ENCODE measurements around the gene SGCA.

The SGCA gene

DNA sequence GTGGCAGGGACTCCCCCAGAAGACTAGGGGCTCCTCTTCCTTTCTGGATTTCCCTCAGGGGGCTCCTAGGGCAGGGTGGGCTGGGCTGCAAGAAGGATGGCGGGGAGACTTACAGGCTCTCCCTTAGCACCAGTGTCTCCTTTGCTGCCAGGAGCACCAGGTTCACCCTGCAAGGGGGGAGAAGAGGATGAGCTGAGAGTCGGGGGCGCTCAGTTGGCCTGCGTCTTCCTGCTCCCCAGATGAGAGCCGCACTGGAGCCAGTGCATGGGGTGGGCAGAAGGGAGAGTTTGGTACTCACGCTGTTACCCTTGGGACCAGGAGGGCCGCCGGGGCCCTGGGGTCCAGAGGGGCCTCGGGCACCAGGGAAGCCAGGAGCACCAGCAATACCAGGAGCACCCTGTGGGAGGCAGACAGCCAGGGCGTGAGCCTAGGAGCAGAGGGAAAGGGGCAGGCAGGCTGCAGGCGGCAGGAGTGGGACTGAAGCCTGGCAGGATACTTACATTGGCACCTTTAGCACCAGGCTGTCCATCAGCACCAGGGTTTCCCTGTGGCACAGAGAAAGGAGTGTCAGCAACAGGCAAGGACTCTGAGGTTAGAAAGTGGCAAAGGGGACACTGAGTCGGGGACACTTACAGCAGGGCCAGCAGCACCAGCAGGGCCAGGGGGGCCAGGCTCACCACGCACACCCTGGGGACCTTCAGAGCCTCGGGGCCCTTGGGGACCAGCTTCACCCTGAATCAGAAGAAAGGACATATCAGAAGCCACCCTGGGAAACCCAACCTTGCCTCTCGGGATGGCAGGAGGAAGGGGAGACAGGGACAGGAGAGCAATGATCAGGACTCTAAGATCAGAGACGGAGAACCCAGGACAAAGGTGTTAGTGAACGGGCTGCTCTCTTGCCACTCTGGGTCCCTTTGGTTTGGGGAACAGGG lies 29.4 kb downstream of the SGCA start:
- no peak for DNase-seq (ENCODE audit: low spot score)

GRCh38 chr17:50196036-50196435 lies 30.2 kb downstream of the SGCA start:
- no peak for DNase-seq (ENCODE audit: low spot score)

DNA sequence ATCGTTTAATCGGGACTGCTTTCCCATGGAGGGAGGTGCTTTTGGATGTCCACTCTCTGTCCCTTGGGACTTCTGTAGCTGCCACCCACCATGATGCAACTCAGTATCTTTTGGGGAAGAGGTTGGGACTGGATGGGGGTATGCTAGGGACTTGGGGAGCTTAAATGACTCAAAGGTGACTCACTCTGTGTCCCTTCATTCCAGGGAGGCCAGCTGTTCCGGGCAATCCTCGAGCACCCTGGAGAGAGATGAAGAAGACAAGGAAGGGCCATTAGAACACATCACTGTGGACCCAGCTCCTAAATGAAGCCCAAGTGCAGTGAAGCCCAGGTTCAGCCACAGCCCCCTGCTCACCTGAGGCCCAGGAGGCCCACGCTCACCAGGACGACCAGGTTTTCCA lies 31.0 kb downstream of the SGCA start:
- no peak for DNase-seq (ENCODE audit: low spot score)

- no peak for DNase-seq (ENCODE audit: low spot score)
Measured at GRCh38 chr17:50198026-50198669, 32.3 kb downstream of the SGCA start.

GRCh38 chr17:50199211-50199802 lies 33.5 kb downstream of the SGCA start:
- no peak for DNase-seq (ENCODE audit: low spot score)

GRCh38 chr17:50199803-50200456 lies 34.1 kb downstream of the SGCA start:
- peak; percentile 88 for DNase-seq (ENCODE audit: low spot score)

- DNase-seq (ENCODE audit: low spot score): peak; percentile 70
Measured at GRCh38 chr17:50200457-50201275, 34.9 kb downstream of the SGCA start.

DNA sequence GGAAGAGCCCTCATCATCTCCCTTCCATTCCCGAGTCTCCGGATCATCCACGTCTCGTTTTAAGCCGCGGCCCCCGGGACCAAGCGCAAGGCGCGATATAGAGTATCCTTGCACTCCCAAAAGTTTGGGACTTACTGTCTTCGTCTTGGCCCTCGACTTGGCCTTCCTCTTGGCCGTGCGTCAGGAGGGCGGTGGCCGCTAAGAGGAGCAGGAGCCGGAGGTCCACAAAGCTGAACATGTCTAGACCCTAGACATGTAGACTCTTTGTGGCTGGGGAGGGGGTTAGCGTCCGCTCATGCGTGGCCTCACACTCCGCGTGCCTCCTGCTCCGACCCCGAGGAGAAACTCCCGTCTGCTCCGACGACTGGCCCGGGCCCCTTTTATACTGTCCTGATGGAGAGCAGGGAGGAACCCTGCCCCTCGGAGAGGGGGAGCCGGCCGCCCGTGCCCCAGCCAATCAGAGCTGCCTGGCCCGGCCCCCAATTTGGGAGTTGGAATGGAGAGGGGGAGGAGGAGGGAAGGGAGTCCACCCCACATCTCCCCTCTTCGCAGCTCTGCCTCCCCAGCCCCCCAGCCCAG lies 35.6 kb downstream of the SGCA start, which contains the start of gene COL1A1:
Gene COL1A1, minus strand, starts transcription at position 356 of the 579 bp plus-strand sequence. Its CDS starts 118 bp downstream, at position 238.
- DNase-seq (ENCODE audit: low spot score): peak; percentile 92

- peak; percentile 74 for DNase-seq (ENCODE audit: low spot score)
Measured at GRCh38 chr17:50203086-50203485, 37.3 kb downstream of the SGCA start.

- peak; percentile 88 for DNase-seq (ENCODE audit: low spot score)
Measured at GRCh38 chr17:50203604-50204345, 38.0 kb downstream of the SGCA start.

- no peak for DNase-seq (ENCODE audit: low spot score)
Measured at GRCh38 chr17:50204431-50204830, 38.6 kb downstream of the SGCA start.

DNA sequence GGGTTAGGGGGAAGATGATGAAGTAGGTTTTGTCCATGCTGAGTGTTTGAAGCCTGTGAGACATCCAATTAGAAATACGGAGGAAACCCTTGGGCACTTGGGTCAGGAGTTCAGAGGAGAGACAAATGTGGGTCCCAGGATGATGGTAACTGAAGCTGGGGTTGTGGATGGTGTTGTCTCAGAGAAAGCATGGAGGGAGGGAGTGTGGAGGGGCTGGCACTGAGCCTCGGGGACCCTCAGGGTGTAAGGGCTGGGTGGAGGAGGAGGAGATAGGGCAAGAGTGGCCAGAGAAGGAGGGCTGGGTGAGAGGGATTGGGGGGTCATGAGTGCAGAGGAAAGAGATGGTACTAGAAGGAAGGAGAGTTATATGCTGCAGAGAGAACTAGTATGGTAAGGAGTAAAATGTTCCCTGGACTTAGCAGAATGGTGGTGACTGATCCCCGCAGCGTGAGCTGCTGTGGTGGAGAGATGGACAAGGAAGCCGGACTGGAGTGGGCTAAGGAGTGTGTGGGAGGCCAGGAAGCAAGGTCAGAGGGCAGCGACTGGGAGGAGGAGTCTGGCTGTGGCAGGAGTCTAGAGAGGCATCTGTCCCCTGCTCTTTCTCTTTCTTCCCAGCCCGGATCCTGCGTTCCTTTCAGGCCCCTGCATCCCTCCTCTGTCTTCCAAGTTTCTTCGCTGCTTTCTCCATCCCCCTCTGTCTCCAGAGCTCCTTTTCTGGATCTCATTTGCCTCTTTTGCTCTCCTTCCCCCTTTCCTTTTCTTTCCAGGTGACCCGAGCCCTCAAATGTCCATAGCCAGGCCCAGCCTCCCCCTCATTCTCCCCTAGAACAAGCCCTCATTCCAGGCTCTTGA lies 39.5 kb downstream of the SGCA start:
- no peak for DNase-seq (ENCODE audit: low spot score)

GRCh38 chr17:50205963-50206505 lies 40.2 kb downstream of the SGCA start:
- DNase-seq (ENCODE audit: low spot score): no peak

GRCh38 chr17:50206604-50207293 lies 40.9 kb downstream of the SGCA start:
- DNase-seq (ENCODE audit: low spot score): peak; percentile 66

DNA sequence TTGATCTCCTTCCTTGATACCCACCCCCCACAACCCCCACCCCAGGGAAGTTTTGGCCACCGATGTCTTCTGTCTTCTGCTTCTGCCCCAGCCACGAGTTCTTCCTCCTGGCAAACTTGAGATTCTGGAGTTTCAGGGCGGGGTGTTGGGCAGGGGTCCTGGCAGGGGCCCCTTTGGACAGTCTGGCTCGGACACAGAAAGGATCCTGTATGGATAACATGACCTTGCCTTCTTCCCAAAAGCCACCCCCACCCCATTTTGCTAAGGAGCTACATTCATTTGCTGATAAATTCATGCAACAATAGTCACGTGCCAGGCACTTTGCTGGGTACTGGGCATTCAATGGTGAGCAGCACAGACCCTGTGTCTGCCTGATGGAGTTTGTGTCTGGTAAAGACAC lies 41.5 kb downstream of the SGCA start:
- DNase-seq (ENCODE audit: low spot score): no peak

- DNase-seq (ENCODE audit: low spot score): no peak
Measured at GRCh38 chr17:50207792-50208567, 42.2 kb downstream of the SGCA start.

GRCh38 chr17:50208611-50209061 lies 42.8 kb downstream of the SGCA start:
- no peak for DNase-seq (ENCODE audit: low spot score)

DNA sequence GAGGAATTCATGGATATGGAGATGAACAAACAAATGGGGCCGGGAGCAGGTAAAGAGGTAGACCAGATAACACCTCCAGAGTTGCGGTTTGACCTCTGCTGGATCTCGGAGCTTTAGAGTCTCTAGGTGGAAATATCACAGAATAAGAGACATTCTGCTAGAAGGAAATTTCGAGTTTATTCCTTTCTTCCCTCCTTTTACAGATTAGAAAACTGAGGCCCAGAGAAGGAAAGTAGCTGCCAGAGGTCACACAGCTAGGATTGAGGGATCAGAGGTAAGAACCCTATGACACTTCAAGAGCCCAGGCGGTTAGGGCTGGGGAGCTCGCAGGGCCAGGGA lies 43.3 kb downstream of the SGCA start:
- no peak for DNase-seq (ENCODE audit: low spot score)
